ENCODE results near the gene IQCE.
"Not testable (repeated sequence)": the region's sequence is repeated elsewhere in the genome, so short reads cannot be mapped to it uniquely, and the experiment has no call there.

The IQCE gene

GRCh38 chr7:2521341-2521745 is 37.4 kb upstream of the IQCE start:
- no peak for DNase-seq (ENCODE audit: low read depth in 1 of 2, low spot score in 1 of 2)

DNA sequence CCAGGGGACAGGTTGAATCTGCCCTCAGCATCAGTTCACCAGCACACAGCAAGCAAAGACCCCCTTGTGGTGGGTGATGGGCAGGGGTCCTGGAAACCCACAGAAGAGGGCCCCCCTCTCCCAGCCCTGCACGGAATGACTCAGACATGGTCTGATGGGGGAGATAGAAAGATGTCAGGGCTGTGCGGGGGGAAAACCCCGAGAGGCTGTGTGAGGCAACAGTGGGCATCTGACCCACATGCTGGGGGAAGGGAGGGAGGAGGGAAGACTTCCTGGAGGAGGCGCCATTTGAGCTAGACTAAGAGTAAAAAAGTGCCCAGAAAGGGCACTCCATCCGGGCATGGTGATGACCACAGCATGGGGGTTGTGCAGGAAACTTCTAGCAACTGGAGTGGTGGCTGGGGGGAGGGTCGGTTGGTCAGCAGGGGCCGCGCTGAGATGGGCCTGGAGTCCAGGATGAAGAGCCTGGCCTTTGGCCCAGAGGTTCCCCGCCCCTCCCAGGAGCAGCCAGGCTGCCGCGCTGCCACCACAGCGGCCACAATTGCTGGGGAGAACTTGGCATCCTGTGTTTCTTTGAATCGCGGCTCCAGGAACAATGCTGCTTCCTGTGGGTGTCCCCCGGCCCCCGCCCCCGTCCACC is 36.7 kb upstream of the IQCE start:
- peak in 1 of 2 donors; percentile 35 for DNase-seq (ENCODE audit: low read depth in 1 of 2, low spot score in 1 of 2)

GRCh38 chr7:2522780-2523433 is 35.9 kb upstream of the IQCE start:
- DNase-seq (ENCODE audit: low read depth in 1 of 2, low spot score in 1 of 2): no peak

- no peak for DNase-seq (ENCODE audit: low read depth in 1 of 2, low spot score in 1 of 2)
These were observed 35.3 kb upstream of the IQCE start for GRCh38 chr7:2523461-2523936.

DNA sequence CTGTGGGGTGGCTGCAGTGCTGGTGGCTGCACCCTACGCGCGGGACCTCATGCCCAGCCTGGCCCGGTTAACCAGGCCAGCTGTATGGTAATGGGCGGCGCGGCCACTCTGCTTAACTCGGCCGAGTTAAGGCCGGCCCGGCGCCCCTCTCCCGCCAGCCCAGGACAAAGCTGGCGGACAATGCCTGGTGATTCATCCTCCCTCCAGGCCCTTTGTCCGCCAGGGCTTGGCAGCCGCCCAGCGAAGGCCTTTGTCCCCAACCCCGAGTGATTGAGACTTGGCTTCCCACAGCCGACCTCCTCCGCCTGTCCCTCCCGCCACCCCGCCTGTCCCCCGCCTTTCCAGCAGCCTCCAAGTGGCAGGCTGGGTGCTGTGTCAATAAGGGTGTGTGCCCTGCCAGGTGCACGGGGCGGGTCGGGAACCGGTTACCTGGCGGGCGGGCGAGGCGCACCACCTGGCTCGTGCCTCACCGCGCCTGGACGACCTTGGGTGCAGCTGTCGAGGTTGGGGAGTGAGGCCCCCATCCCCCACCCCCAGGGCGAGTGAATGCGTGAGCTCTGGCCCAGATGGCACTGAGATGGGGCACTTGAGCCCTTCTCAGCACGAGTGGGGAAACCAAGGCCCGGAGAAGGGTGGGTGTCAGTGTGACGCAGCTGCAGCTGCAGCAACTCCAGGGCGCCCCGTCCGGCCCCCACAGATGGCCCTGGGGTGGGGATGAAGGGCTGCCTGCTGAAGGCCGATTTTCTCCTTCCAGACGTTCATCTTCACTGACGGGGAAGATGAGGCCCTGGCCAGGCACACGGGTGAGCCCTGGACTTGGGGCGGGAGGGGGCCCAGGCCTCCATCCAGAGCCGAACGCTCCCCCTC is 34.6 kb upstream of the IQCE start:
- DNase-seq (ENCODE audit: low read depth in 1 of 2, low spot score in 1 of 2): no peak

DNA sequence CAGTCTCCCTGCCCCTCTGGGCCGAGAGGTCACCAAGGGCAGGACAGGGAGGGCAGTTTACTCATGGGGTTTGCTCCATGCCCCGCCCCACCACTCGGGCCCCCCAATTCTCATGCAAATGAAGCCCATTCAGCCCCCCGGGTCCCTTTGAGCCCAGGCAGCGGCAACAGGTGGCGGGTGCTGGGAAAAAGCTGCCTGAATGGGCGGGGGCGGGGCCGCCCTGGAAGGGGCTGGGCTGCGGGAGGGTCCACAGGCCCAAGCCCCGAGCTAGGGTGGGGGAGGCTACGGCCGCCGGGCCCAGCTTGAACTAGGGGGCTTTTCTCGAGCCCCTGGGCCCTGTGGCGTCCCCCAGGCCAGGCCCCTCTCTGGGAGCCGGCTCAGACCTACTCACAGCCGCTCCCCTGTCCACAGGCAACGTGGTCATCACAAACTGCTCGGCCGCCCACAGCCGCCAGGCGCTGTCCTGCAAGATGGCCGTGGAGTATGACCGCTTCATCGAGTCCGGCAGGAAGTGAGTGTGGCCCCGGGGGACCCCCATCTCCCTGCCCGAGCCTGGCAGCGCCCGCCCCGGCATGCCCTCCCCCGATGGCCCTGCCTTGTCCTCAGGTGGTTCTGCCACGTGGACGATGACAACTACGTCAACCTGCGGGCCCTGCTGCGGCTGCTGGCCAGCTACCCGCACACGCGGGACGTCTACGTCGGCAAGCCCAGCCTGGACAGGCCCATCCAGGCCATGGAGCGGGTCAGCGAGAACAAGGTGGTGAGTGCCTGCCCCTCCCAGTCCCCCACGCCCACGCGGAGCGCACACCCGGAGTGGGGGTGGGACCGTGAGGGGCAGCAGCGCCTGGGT is 33.7 kb upstream of the IQCE start:
- no peak for DNase-seq (ENCODE audit: low read depth in 1 of 2, low spot score in 1 of 2)

DNA sequence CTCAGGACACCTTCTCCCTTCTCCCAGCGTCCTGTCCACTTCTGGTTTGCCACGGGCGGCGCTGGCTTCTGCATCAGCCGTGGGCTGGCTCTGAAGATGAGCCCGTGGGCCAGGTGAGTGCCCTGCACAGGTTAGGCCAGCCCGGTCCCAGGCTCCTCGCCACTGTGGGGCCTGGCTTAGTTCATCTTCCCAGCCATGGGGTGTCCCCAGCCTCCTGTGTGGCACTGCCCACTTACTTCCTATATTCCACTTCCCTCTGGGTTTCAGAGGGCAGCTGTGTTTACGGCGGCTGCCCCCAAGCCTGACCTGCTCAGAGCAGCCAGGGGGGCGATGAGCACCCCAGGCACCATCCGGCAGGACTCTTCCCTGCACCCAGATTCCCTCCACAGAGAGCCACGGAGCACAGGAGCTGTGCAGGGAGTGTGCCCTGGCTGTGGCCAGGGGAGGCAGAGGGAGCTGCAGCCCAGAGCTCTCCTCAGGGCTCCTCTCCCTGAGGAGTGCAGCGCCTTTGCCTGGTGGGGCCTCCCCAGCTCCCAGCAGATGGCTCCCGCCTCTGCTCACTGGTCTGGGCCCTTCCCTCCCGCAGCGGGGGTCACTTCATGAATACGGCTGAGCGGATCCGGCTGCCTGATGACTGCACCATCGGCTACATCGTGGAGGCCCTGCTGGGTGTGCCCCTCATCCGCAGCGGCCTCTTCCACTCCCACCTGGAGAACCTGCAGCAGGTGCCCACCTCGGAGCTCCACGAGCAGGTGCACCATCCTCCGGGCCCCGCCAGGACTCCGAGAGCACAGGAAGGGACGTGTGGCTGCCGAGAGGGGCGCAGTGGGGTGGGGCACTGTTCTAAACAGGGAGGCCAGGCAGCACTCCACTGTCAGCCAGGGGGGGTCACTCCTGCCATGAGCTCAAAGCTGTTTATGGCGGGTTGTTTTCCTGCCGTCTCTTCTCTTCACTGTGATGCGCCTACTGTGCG is 32.8 kb upstream of the IQCE start:
- no peak for DNase-seq (ENCODE audit: low read depth in 1 of 2, low spot score in 1 of 2)

- no peak for DNase-seq (ENCODE audit: low read depth in 1 of 2, low spot score in 1 of 2)
These were observed 31.9 kb upstream of the IQCE start for GRCh38 chr7:2526659-2527504.

GRCh38 chr7:2527505-2528467 is 31.0 kb upstream of the IQCE start:
- DNase-seq (ENCODE audit: low read depth in 1 of 2, low spot score in 1 of 2): no peak

DNA sequence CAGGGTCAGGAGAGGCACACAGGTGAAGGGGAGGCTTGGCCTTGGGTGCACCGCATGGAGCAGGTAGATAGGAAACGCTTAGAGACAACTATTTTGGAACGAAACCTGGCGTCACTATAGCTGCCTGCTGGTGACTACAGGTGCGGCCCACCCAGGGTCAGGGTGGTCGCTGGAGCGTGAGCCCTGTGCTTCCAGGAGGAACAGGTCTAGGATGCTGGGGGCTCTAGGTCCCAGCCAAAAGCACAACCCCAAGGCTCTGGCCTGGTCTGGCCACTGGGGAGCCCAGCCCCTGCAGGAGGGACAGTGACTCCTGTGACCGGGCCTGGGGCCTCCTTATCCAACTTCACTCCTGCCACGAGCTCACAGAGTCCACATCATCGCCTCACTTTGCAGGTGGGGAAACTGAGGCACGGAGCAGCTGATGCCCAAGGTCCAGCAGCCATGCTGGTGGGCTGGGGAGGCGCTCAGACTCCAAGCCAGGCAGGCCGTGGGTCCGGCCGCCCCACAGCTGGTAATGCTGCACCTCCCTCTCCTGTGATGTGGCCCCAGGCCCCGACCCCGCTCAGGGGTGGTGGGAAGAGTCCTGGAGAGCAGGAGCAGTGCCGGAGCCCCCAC is 30.2 kb upstream of the IQCE start:
- DNase-seq (ENCODE audit: low read depth in 1 of 2, low spot score in 1 of 2): no peak

GRCh38 chr7:2529161-2530070 is 29.4 kb upstream of the IQCE start:
- DNase-seq (ENCODE audit: low read depth in 1 of 2, low spot score in 1 of 2): no peak

DNA sequence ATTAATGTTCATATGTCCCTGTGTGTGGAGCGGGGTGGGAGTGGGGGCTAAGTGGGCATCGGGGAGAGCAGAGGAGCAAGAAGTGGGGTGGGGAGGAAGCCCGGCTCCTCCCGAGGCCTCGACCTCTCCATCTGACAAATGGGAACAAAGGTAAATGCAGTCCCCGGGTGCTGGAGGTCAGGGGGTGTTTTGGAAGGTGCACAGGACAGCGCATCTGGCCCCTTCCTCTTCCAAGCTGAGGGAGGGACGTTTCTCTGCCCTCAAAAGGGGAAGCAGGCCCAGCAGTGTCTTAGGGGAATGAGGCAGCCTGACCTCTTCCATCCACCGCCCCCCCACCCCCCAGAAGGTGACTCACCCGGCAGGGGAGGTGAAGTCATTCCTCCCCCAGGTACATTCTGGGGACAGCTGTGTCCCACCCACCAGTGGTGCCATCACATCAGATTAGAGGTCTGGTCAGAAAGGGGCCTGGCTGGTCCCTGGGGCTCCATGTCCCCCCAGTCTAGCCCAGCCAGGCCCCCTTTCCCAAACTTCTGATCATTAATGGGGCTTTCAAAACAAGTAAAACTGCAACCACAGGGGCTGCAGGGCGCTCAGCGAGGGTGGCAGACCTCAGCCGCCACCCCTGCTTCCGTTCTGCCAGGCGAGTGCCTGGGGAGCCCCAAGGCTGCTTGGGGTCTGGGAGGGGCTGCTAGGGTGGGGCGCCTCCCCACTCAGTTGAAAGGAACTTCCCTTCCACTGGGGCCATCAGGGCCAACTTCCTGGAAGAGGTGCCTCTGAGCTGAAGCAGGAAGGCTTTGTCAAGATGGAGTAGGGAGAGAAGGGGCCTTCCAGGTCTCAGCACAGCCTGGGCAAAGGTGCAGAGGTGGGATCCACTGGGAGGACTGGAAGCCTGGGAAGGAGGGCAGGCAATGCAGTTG is 28.4 kb upstream of the IQCE start:
- DNase-seq (ENCODE audit: low read depth in 1 of 2, low spot score in 1 of 2): no peak

DNA sequence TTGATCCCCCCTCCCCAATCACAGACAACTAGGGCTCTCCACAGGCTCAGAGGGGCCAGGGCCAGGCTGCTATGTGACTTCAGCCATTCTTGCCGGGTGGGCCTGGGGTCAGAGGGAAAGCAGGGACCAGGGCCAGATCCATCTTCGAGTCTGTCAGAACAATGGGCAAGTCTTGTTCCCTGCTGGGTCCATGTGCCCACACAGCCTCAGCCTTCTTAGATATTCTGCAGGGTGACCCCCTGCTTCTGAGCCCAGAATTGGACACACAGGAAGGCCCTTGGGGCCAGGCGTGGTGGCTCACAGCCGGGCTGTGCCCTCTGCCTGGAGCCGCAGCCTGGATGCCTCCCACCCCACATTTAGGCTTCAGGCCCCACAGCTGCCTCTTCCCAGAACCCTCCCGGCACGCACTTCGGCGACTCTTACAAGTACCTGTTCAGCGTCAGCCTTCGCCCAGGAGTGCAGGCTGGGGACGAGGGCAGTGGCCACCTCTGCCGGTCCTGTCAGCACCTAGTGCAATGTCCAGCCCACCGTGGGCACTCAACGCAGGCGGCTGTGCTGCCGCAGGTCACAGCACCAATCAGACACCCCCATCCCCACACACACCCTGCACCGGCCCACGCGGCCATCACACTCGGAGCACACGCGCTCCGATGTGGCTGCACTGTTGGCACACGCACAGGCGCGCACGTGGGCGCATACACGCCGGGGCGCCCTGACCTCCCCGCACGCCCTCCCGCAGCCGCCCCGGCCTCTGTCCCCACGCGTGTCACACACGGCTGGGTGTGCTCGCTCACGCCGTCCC is 27.6 kb upstream of the IQCE start:
- DNase-seq (ENCODE audit: low read depth in 1 of 2, low spot score in 1 of 2): not testable (repeated sequence)

- DNase-seq (ENCODE audit: low read depth in 1 of 2, low spot score in 1 of 2): not testable (repeated sequence)
These were observed 27.0 kb upstream of the IQCE start for GRCh38 chr7:2531796-2532110.

All from activated CD4-positive, alpha-beta T cell treated with anti-CD3 and anti-CD28 coated beads, Interleukin-2, amount 50 U/mL, for 24 hours (primary cell).